ENCODE measurements around the gene LTN1. TPM values are rescaled to one million over a fixed set of nuclear protein-coding genes. Genes with fewer than 3 reads are reported as not detected.

LTN1 gene
- total RNA-seq, 1 experiment from 2014 or later = 23.9 TPM

- Histone ChIP-seq H3K9ac (ENCODE audit: extremely low read depth, insufficient read length, low read length) (no peak overlapping the region), H2AFZ (ENCODE audit: low read length) (no peak overlapping the region), H3K4me1 (ENCODE audit: insufficient read depth, low read length) (no peaks in the 10 kb centered on the region), H3K18ac (ENCODE audit: insufficient read length, low read depth, low read length) (no peak overlapping the region), H2BK20ac (ENCODE audit: low read depth, low read length, poor library complexity, severe bottlenecking) (no peak overlapping the region), H3K79me1 (ENCODE audit: insufficient read depth, low read depth, low read length, poor library complexity, severe bottlenecking) (no peaks in the 10 kb centered on the region), H3K14ac (ENCODE audit: insufficient read depth, low read length) (no peak overlapping the region), H3K56ac (ENCODE audit: insufficient read length, low read depth, low read length) (no peak overlapping the region), H2BK12ac (ENCODE audit: insufficient read length, low read depth, low read length) (no peak overlapping the region), H3K9me3 (ENCODE audit: control insufficient read depth, low read depth, low read length) (no peaks in the 10 kb centered on the region), H3K23me2 (ENCODE audit: insufficient read length, low read depth, low read length, poor library complexity, severe bottlenecking) (no peaks in the 10 kb centered on the region), H2BK15ac (ENCODE audit: low read depth, low read length) (no peak overlapping the region), H4K5ac (ENCODE audit: insufficient read length, low read depth, low read length) (no peak overlapping the region), H4K8ac (replicated peaks; ENCODE audit: insufficient read length, low read depth, low read length) (no peak overlapping the region), H4K91ac (ENCODE audit: insufficient read length, low read depth, low read length) (no peak overlapping the region), H2BK5ac (ENCODE audit: insufficient read length, low read length) (no peak overlapping the region), H3K23ac (ENCODE audit: insufficient read length, low read depth, low read length) (no peak overlapping the region), H3K27me3 (ENCODE audit: insufficient read depth, low read length) (no peaks in the 10 kb centered on the region), H3K27ac (ENCODE audit: insufficient read length, low read depth, low read length) (no peak overlapping the region), H4K20me1 (ENCODE audit: control insufficient read depth, insufficient read depth, insufficient read length) (no peaks in the 10 kb centered on the region), H3K79me2 (ENCODE audit: insufficient read depth, low read length) (no peaks in the 10 kb centered on the region), H2AK5ac (ENCODE audit: insufficient read length, low read length) (no peak overlapping the region), H3T11ph (ENCODE audit: low read length) (no peak overlapping the region), H3K4me2 (ENCODE audit: insufficient read depth, insufficient read length, low read length) (no peak overlapping the region), H2BK120ac (ENCODE audit: low read depth, low read length, poor library complexity, severe bottlenecking) (no peak overlapping the region), H3K4ac (ENCODE audit: low read depth, low read length) (no peak overlapping the region)
- no peak for DNase-seq
- Mint-ChIP-seq H3K36me3 (ENCODE audit: insufficient read depth in 1 of 3, low read depth in 3 of 3) (no peaks in the 10 kb centered on the region; a peak in 1 of 7 replicates), H3K4me1 (no peaks in the 10 kb centered on the region; a peak in 1 of 4 replicates), H3K4me3 (no peak overlapping the region), H3K9me3 (peaks cover 0 to 3% of the 10 kb centered on the region in 2 experiments; a peak in 1 of 5 replicates), H3K27ac (no peak overlapping the region), H3K27me3 (ENCODE audit: low read depth) (peaks cover 6% of the 10 kb centered on the region; the same call in 1 of the 2 replicates)
- no CpG with 5 or more reads among the region's 6 CpGs for WGBS (ENCODE audit: extremely low coverage, insufficient read length, low lambda C conversion rate)
- TF ChIP-seq, protein P1, sequence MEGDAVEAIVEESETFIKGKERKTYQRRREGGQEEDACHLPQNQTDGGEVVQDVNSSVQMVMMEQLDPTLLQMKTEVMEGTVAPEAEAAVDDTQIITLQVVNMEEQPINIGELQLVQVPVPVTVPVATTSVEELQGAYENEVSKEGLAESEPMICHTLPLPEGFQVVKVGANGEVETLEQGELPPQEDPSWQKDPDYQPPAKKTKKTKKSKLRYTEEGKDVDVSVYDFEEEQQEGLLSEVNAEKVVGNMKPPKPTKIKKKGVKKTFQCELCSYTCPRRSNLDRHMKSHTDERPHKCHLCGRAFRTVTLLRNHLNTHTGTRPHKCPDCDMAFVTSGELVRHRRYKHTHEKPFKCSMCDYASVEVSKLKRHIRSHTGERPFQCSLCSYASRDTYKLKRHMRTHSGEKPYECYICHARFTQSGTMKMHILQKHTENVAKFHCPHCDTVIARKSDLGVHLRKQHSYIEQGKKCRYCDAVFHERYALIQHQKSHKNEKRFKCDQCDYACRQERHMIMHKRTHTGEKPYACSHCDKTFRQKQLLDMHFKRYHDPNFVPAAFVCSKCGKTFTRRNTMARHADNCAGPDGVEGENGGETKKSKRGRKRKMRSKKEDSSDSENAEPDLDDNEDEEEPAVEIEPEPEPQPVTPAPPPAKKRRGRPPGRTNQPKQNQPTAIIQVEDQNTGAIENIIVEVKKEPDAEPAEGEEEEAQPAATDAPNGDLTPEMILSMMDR (conservative IDR thresholded peaks at IDR 0.05) = no peak
These were observed 100.2 kb downstream of the LTN1 start for GRCh38 chr21:28892199-28893111.

All from H9 (cell line).